ENCODE results near the gene RPTOR.

GRCh38 chr17:80860703-80861417 is 316.2 kb downstream of the RPTOR start:
- TF ChIP-seq CTCF (IDR thresholded peaks at IDR 0.05) (no peak), POLR2AphosphoS5 (IDR thresholded peaks at IDR 0.05) (no peak), POLR2A (IDR thresholded peaks at IDR 0.05) (no peak)
